ENCODE results near the gene ZBTB8OS. TPM values are rescaled to one million over a fixed set of nuclear protein-coding genes. Genes with fewer than 3 reads are reported as not detected.
A peak's percentile ranks its signal among the peaks of the same experiment; 100 is the strongest.

ZBTB8OS gene
- total RNA-seq, 5 donors from 2014 or later (not counting 1 experiment from before 2014, with no cell fraction given): 34.6 to 53.3 (median 42.7) TPM

DNA sequence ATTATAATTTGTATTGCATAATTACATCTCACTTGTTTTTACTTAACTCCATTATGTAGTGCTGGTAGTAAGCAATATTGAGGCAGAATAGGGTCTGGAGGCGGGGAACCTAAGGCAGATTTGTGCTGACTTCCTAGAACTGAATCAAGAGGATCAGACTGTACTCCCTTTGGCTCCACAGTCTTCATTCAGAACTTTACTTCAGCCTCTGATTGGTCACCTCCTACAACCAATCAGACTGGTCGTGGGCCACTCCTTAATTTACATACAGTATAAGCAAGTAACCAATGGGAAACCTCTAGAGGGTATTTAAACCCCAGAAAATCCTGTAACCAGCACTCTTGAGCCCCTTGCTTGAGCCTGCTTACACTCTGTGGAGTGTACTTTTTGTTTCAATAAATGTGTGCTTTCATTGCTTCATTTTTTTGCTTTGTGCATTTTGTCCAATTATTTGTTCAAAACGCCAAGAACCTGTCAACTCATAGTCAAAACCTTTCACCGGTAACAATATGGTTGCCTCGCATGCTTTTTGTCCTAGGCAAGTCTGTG lies 31.6 kb downstream of the ZBTB8OS start:
- ATAC-seq (replicated peaks in 1 of 4) (no peak), DNase-seq (no peak)
- Histone ChIP-seq H3K27ac (ENCODE audit: low read length) (no peak overlapping the region), H3K9me3 (no peaks in the 10 kb centered on the region), H3K27me3 (replicated peaks in 1 of 2; ENCODE audit: control insufficient read depth in 2 of 2, extremely low read depth in 1 of 2, insufficient read depth in 2 of 2, low read length in 1 of 2) (no peaks in the 10 kb centered on the region), H3K36me3 (ENCODE audit: control insufficient read depth in 2 of 2, extremely low read depth in 1 of 2, insufficient read depth in 1 of 2, low read length in 1 of 2) (peaks cover 0 to 4% of the 10 kb centered on the region in 2 donors), H3K4me1 (ENCODE audit: control insufficient read depth in 1 of 2, extremely low read depth in 1 of 2, insufficient read depth in 2 of 2, low read length in 2 of 2) (peaks cover 0 to 6% of the 10 kb centered on the region in 2 experiments), H3K4me3 (ENCODE audit: control insufficient read depth in 1 of 2, extremely low read depth in 1 of 2, low read length in 1 of 2) (no peak overlapping the region)
- peaks cover 10 to 13% (median 10%) of the 10 kb centered on the region in 3 donors for H3K4me1 Mint-ChIP-seq
- H3K27me3 Mint-ChIP-seq: no peaks in the 10 kb centered on the region
- WGBS (ENCODE audit: insufficient coverage): 100% methylated on average over 1 of the region's 5 CpGs
- ChIA-PET CTCF (no interaction called here), POLR2A (no interaction called here)
- no peak overlapping the region for H3K4me3 Mint-ChIP-seq
- peaks cover 28% of the 10 kb centered on the region for H3K36me3 Mint-ChIP-seq
- no peak overlapping the region for H3K27ac Mint-ChIP-seq
- no peaks in the 10 kb centered on the region for H3K9me3 Mint-ChIP-seq

DNA sequence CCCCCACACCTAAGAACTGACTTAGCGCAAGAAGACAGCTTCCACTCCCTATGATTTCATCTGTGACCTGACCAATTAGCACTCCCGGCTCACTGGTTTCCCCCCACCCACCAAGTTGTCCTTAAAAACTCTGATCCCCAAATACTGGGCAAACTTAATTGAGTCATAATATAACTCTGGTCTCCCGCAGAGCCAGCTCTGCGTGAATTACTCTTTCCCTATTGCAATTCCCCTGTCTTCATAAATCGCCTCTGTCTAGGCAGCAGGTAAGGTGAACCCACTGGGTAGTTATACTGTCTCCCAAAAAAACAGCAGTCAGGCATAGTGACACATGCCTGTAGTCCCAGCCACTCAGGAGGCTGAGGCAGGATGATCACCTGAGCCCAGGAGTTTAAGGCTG lies 36.9 kb downstream of the ZBTB8OS start:
- peak overlapping the region in 1 of 3 donors; percentile 14 for H3K4me3 Mint-ChIP-seq

DNA sequence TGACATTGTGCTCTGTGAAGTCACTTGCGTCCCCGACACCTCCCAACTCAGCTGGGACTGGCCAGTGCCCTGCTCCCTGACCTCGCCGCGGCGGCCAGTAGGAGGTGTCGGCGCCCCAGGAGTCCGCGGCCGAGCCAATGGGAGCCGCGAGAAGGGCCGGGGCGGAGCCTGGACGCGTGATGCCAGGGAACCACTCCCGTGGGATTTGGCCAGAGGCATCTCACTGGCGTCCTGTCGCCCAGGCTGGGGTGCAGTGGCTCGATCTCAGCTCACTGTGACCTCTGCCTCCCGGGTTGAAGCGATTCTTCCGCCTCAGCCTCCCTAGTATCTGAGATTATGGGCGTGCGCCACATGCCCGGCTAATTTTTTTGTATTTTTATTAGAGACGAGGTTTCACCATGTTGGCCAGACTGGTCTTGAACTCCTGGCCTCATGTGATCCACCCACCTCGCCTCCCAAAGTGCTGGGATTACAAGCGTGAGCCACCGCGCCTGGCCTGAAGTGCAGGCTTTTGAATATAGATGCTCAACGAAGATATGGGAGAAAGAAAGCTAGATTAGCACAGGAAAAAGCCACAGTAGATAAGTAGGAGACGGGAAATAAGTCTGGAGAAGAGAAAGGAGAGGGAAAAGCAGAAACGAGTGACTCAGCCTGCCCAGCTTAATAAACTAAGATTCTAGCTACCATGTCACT lies 38.0 kb downstream of the ZBTB8OS start:
- Histone ChIP-seq H3K4me1 (ENCODE audit: control insufficient read depth in 1 of 2, extremely low read depth in 1 of 2, insufficient read depth in 2 of 2, low read length in 2 of 2) (peaks cover 0 to 10% of the 10 kb centered on the region in 2 experiments), H3K9me3 (no peaks in the 10 kb centered on the region), H3K27ac (ENCODE audit: low read length) (no peak overlapping the region), H3K4me3 (ENCODE audit: control insufficient read depth in 1 of 2, extremely low read depth in 1 of 2, low read length in 1 of 2) (peak overlapping the region; percentile 49 to 75), H3K27me3 (replicated peaks in 1 of 2; ENCODE audit: control insufficient read depth in 2 of 2, extremely low read depth in 1 of 2, insufficient read depth in 2 of 2, low read length in 1 of 2) (peaks cover 0 to 11% of the 10 kb centered on the region in 2 experiments), H3K36me3 (ENCODE audit: control insufficient read depth in 2 of 2, extremely low read depth in 1 of 2, insufficient read depth in 1 of 2, low read length in 1 of 2) (no peaks in the 10 kb centered on the region)
- DNase-seq: peak in 32 of 35 experiments; percentile 0 to 54 (median 21)
- no peaks in the 10 kb centered on the region for H3K9me3 Mint-ChIP-seq
- ATAC-seq (replicated peaks in 1 of 4): peak; percentile 81 to 99 (median 86)
- peaks cover 0 to 1% of the 10 kb centered on the region in 2 donors for H3K27me3 Mint-ChIP-seq
- H3K27ac Mint-ChIP-seq: no peak overlapping the region
- H3K36me3 Mint-ChIP-seq: peaks cover 4% of the 10 kb centered on the region
- CTCF ChIA-PET: interaction anchor here in 1 of 2 donors (0.6 kb wide), 1 partner anchor 67 kb away, joined by 3 read pairs; no protein-coding TSS in a partner anchor
- peaks cover 5 to 7% (median 7%) of the 10 kb centered on the region in 3 donors for H3K4me1 Mint-ChIP-seq
- POLR2A ChIA-PET: interaction anchor here in 1 of 2 donors (0.6 kb wide), 1 partner anchor 211 kb away, joined by 3 read pairs; no protein-coding TSS in a partner anchor
- WGBS (ENCODE audit: insufficient coverage): 4% methylated on average over 21 of the region's 35 CpGs
- H3K4me3 Mint-ChIP-seq: peak overlapping the region; percentile 65 to 78 (median 75)

More for the DNA sequence above, 36.9 kb downstream of the ZBTB8OS start:
- ChIA-PET POLR2A (interaction anchor here in 1 of 2 donors (0.6 kb wide), 1 partner anchor 12 kb away, joined by 3 read pairs; no protein-coding TSS in a partner anchor), CTCF (no interaction called here)
- Mint-ChIP-seq H3K9me3 (no peaks in the 10 kb centered on the region), H3K36me3 (peaks cover 4% of the 10 kb centered on the region), H3K27me3 (peaks cover 0 to 1% of the 10 kb centered on the region in 2 donors), H3K4me1 (peaks cover 5 to 7% (median 7%) of the 10 kb centered on the region in 3 donors), H3K27ac (no peak overlapping the region)
- no peak for ATAC-seq (replicated peaks in 1 of 4)
- 89% methylated on average over 2 of the region's 5 CpGs for WGBS (ENCODE audit: insufficient coverage)
- H3K27me3 ChIP-seq (replicated peaks in 1 of 2; ENCODE audit: control insufficient read depth in 2 of 2, extremely low read depth in 1 of 2, insufficient read depth in 2 of 2, low read length in 1 of 2): peaks cover 0 to 11% of the 10 kb centered on the region in 2 experiments
- no peak for DNase-seq
- H3K36me3 ChIP-seq (ENCODE audit: control insufficient read depth in 2 of 2, extremely low read depth in 1 of 2, insufficient read depth in 1 of 2, low read length in 1 of 2): no peaks in the 10 kb centered on the region
- H3K4me1 ChIP-seq (ENCODE audit: control insufficient read depth in 1 of 2, extremely low read depth in 1 of 2, insufficient read depth in 2 of 2, low read length in 2 of 2): peaks cover 0 to 10% of the 10 kb centered on the region in 2 experiments
- no peaks in the 10 kb centered on the region for H3K9me3 ChIP-seq
- no peak overlapping the region for H3K27ac ChIP-seq (ENCODE audit: low read length)
- no peak overlapping the region for H3K4me3 ChIP-seq (ENCODE audit: control insufficient read depth in 1 of 2, extremely low read depth in 1 of 2, low read length in 1 of 2)

DNA sequence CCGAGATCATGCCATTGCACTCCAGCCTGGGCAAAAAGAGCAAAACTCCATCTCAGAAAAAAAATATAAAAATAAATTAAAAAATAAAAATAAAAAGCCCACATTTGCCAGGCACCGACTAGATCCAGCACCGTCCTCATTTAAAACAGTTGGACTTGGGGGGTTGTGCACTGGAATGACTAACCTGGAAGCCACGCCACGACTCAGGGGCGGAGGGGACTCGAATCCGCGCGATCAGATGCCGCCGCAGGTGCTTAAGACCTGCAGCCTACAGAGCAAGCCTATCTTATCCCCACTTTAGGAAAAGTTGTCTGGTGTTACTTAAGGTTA lies 38.5 kb downstream of the ZBTB8OS start:
- Mint-ChIP-seq H3K27ac (no peak overlapping the region), H3K4me3 (peak overlapping the region; percentile 65 to 78 (median 75)), H3K4me1 (peaks cover 5 to 7% (median 7%) of the 10 kb centered on the region in 3 donors), H3K27me3 (peaks cover 0 to 1% of the 10 kb centered on the region in 2 donors), H3K9me3 (no peaks in the 10 kb centered on the region), H3K36me3 (peaks cover 4% of the 10 kb centered on the region)
- Histone ChIP-seq H3K27me3 (replicated peaks in 1 of 2; ENCODE audit: control insufficient read depth in 2 of 2, extremely low read depth in 1 of 2, insufficient read depth in 2 of 2, low read length in 1 of 2) (peaks cover 0 to 11% of the 10 kb centered on the region in 2 experiments), H3K4me1 (ENCODE audit: control insufficient read depth in 1 of 2, extremely low read depth in 1 of 2, insufficient read depth in 2 of 2, low read length in 2 of 2) (peaks cover 0 to 10% of the 10 kb centered on the region in 2 experiments), H3K27ac (ENCODE audit: low read length) (no peak overlapping the region), H3K36me3 (ENCODE audit: control insufficient read depth in 2 of 2, extremely low read depth in 1 of 2, insufficient read depth in 1 of 2, low read length in 1 of 2) (no peaks in the 10 kb centered on the region), H3K4me3 (ENCODE audit: control insufficient read depth in 1 of 2, extremely low read depth in 1 of 2, low read length in 1 of 2) (peak overlapping the region; percentile 49 to 75), H3K9me3 (no peaks in the 10 kb centered on the region)
- ChIA-PET CTCF (interaction anchor here in 1 of 2 donors (0.6 kb wide), 1 partner anchor 67 kb away, joined by 3 read pairs; no protein-coding TSS in a partner anchor), POLR2A (no interaction called here)
- WGBS (ENCODE audit: insufficient coverage): no CpG with 5 or more reads among the region's 12 CpGs
- DNase-seq (no peak), ATAC-seq (replicated peaks in 1 of 4) (no peak)

DNA sequence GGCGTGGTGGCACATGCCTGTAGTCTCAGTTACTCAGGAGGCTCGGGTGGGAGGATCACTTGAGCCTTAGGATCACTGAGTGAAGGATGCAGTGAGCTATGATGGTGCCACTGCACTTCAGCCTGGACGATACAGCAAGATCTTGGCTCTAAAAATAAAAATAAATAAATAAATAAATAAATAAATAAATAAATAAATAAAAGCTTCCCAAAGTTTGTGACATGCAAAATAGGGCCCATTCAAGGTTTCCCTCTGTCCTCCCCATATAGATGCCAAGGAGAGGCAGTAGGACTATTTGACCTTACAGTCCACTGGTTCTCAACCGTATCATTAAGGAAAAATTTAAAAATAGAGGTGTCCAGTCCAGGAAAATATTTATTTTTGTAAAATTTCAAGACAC lies 41.2 kb downstream of the ZBTB8OS start:
- H3K27ac Mint-ChIP-seq: no peak overlapping the region
- ChIA-PET CTCF (no interaction called here), POLR2A (no interaction called here)
- no peak overlapping the region for H3K4me3 ChIP-seq (ENCODE audit: control insufficient read depth in 1 of 2, extremely low read depth in 1 of 2, low read length in 1 of 2)
- H3K4me1 ChIP-seq (ENCODE audit: control insufficient read depth in 1 of 2, extremely low read depth in 1 of 2, insufficient read depth in 2 of 2, low read length in 2 of 2): peaks cover 0 to 10% of the 10 kb centered on the region in 2 experiments
- H3K27me3 ChIP-seq (replicated peaks in 1 of 2; ENCODE audit: control insufficient read depth in 2 of 2, extremely low read depth in 1 of 2, insufficient read depth in 2 of 2, low read length in 1 of 2): peaks cover 0 to 11% of the 10 kb centered on the region in 2 experiments
- peaks cover 5 to 7% (median 7%) of the 10 kb centered on the region in 3 donors for H3K4me1 Mint-ChIP-seq
- H3K36me3 Mint-ChIP-seq: no peaks in the 10 kb centered on the region
- ATAC-seq (replicated peaks in 1 of 4) (no peak), DNase-seq (no peak)
- H3K4me3 Mint-ChIP-seq: no peak overlapping the region
- no peaks in the 10 kb centered on the region for H3K9me3 ChIP-seq
- no peaks in the 10 kb centered on the region for H3K36me3 ChIP-seq (ENCODE audit: control insufficient read depth in 2 of 2, extremely low read depth in 1 of 2, insufficient read depth in 1 of 2, low read length in 1 of 2)
- H3K27ac ChIP-seq (ENCODE audit: low read length): no peak overlapping the region
- no CpG with 5 or more reads among the region's 4 CpGs for WGBS (ENCODE audit: insufficient coverage)
- peaks cover 0 to 1% of the 10 kb centered on the region in 2 donors for H3K27me3 Mint-ChIP-seq
- no peaks in the 10 kb centered on the region for H3K9me3 Mint-ChIP-seq

DNA sequence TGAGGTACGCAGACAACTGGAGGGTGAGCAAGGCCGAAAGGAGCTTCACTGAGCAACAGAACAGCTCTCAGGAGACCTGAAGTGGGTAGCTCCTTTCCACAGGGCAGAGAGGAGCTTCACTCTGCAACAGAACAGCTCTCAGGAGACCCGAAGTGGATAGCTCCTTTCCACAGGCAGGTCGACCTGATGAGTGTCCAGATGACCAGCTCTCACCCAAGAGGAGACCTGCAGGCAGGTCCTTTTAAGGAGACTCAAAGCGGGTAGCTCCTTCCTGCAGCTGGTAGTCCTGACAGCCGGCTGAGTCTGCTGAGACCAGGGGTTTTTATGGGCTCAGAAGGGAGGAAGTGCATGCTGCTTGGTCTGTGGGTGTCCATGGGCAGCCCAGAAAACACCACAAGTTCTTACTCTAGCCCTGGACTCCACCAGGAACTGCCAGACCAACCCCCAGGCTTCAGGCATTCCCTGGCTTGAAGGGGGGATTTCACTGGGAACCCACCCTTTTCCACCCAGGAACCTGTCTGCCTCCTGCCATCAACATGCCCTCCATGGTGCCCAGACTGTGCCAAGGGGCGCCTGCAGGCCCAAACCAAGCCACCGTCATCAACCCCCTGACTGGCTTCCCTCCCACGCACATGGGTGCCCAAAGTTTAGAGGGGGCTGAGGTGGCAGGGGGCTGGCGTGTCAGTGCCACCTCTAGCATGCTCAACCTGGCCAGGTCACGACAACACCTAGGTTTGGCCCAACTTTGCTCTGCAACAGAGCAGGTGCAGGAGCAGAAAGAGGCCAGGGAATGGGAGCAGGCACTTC lies 43.6 kb downstream of the ZBTB8OS start:
- Histone ChIP-seq H3K27ac (ENCODE audit: low read length) (no peak overlapping the region), H3K4me3 (ENCODE audit: control insufficient read depth in 1 of 2, extremely low read depth in 1 of 2, low read length in 1 of 2) (no peak overlapping the region), H3K4me1 (ENCODE audit: control insufficient read depth in 1 of 2, extremely low read depth in 1 of 2, insufficient read depth in 2 of 2, low read length in 2 of 2) (peaks cover 0 to 2% of the 10 kb centered on the region in 2 experiments), H3K27me3 (replicated peaks in 1 of 2; ENCODE audit: control insufficient read depth in 2 of 2, extremely low read depth in 1 of 2, insufficient read depth in 2 of 2, low read length in 1 of 2) (peaks cover 0 to 6% of the 10 kb centered on the region in 2 experiments), H3K9me3 (no peaks in the 10 kb centered on the region), H3K36me3 (ENCODE audit: control insufficient read depth in 2 of 2, extremely low read depth in 1 of 2, insufficient read depth in 1 of 2, low read length in 1 of 2) (no peaks in the 10 kb centered on the region)
- ChIA-PET POLR2A (no interaction called here), CTCF (no interaction called here)
- H3K36me3 Mint-ChIP-seq: no peaks in the 10 kb centered on the region
- H3K27me3 Mint-ChIP-seq: no peaks in the 10 kb centered on the region
- DNase-seq (no peak), ATAC-seq (replicated peaks in 1 of 4) (no peak)
- no peak overlapping the region for H3K27ac Mint-ChIP-seq
- H3K4me1 Mint-ChIP-seq: no peaks in the 10 kb centered on the region
- H3K9me3 Mint-ChIP-seq: no peaks in the 10 kb centered on the region
- WGBS (ENCODE audit: insufficient coverage): 78% methylated on average over 8 of the region's 11 CpGs
- H3K4me3 Mint-ChIP-seq: no peak overlapping the region
